Measurements from ENCODE around the gene DHX8.

DNA sequence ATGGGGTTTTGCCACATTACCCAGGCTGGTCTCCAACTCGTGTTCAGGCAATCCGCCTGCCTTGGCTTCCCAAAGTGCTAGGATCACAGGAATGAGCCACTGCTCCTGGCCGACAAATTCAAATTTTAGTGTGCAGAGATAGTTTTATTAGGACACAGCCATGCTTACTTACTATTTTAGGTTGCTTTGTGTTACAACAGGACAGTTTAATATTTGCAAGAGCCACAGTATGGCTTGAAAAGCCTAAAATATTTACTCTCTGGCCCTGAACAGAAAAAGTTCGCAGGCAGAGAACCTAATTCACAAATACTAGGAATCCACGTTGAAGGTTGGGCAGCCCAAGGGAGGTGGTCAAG lies 75.0 kb downstream of the DHX8 start:
- TF ChIP-seq, protein P1, sequence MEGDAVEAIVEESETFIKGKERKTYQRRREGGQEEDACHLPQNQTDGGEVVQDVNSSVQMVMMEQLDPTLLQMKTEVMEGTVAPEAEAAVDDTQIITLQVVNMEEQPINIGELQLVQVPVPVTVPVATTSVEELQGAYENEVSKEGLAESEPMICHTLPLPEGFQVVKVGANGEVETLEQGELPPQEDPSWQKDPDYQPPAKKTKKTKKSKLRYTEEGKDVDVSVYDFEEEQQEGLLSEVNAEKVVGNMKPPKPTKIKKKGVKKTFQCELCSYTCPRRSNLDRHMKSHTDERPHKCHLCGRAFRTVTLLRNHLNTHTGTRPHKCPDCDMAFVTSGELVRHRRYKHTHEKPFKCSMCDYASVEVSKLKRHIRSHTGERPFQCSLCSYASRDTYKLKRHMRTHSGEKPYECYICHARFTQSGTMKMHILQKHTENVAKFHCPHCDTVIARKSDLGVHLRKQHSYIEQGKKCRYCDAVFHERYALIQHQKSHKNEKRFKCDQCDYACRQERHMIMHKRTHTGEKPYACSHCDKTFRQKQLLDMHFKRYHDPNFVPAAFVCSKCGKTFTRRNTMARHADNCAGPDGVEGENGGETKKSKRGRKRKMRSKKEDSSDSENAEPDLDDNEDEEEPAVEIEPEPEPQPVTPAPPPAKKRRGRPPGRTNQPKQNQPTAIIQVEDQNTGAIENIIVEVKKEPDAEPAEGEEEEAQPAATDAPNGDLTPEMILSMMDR (IDR thresholded peaks at IDR 0.05; ENCODE audit: insufficient read depth, low read length, poor library complexity, severe bottlenecking), result no peak
- TF ChIP-seq EZH2phosphoT487 (conservative IDR thresholded peaks at IDR 0.05; ENCODE audit: low read length), result no peak
